Activated naive CD4-positive, alpha-beta T cell (primary cell): ENCODE results near the gene ATP6V1E1.
A peak's percentile ranks its signal among the peaks of the same experiment; 100 is the strongest.
"Not testable (repeated sequence)": the region's sequence is repeated elsewhere in the genome, so short reads cannot be mapped to it uniquely, and the experiment has no call there.

ENCODE experiments used
- DNase-seq, 4 experiments: peaks; one replicate each; lab custom pipeline; 2025; lab: John Stamatoyannopoulos, UW

Gene ATP6V1E1

DNA sequence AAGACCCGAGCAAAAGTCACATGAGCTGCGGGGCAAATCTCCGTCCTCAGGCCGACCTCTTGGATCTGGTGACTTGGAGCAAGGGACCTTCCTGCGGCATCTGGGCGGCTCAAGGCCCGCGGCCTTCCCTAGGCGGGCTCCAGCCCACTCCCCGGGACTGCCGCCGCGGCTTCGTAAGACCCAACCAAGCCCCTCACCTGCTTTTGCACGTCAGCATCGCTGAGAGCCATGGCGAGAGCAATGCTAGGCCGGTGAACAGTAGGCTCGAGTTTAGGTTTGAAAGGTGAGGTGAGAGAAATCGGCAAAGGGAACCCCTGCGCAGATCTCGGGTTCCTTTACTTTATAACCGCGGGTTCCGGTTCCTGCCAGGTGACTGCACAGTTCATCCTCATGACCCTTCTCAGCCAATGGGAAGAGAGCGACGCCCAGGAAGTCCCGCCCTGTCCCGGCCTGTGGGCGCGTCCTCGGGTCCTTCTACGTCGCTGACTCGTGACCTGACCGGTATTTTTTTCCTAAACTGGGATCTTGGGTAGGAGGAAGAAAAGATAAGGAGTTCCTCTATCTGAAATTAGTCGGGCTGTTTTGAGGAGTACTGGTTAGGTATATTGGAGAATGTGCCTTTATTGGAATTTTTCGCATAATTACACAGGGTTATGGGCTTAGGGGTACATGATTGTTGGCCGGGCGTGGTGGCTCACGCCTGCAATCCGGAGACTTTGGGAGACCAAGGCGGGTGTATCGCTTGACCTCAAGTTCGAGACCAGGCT, at the start of gene ATP6V1E1:
TSS of gene ATP6V1E1 (minus strand) at position 344 of the 767 bp plus-strand sequence. CDS start at position 230, 114 bp downstream.
- DNase-seq, result peak; percentile 82 to 92 (median 87)

GRCh38 chr22:17675584-17675983, 47.0 kb upstream of the ATP6V1E1 start:
- DNase-seq, result no peak

DNA sequence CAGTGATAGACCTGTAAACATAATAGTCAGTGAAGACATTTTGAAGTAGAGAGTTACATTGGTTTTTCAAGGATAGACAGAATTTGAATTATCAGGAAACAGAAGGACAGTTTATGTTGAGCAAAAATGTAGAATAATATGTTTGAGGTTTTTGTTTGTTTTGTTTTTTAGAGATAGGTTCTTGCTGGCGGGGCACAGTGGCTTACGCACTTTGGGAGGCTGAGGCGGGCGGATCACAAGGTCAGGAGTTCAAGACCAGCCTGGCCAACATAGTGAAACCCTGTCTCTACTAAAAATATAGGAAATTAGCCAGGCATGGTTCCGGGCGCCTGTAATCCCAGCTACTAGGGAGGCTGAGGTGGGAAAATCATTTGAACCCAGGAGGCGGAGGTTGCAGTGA, 45.6 kb upstream of the ATP6V1E1 start:
- DNase-seq, result no peak

DNA sequence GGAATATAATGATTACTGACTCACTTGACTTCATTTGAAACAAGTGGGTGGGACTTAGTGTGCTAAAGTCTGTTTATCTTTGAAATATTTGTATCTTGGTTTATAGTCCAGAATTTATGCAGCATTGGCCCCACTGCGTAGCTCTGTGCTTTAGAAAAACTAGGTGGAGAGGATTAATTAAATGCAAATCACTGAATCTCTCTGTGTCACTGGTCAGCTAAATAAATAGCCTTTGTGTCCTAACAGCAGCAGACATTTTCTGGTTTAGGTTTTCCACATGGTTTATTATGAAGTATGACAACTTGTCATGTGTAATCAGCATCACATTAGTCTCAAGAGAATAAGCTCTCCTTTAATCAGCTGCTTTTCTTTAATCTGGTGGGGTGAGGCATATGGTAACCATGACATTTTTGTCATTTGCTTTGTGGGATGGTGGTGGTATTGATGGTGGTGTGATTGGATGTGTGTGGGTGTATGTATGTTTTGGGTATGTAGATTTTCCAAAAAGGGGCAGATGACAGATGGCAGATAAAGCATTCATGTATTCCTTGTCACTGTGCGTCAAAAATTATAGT, 44.0 kb upstream of the ATP6V1E1 start:
- no peak for DNase-seq

GRCh38 chr22:17671521-17672092, 43.1 kb upstream of the ATP6V1E1 start:
- not testable (repeated sequence) for DNase-seq

DNA sequence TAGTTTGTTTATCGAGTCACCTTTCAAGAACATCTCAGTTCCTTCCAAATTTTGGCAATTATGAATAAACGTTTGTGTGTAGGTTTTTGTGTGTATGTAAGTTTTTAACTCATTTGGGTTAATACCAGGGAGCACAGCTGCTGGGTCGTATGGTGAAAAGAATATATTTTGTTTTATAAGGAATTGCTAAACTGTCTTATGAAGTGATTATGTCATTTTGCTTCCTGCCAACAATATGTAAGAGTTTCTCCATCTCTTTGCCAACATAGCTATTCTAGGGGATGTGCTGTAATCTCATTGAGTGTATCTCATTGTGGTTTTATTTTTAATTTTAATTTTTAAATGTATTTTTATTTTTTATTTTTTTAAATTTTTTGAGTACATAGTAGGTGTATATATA, 37.3 kb upstream of the ATP6V1E1 start:
- no peak for DNase-seq

- DNase-seq, result no peak
These were observed 36.7 kb upstream of the ATP6V1E1 start for GRCh38 chr22:17665248-17665647.

DNA sequence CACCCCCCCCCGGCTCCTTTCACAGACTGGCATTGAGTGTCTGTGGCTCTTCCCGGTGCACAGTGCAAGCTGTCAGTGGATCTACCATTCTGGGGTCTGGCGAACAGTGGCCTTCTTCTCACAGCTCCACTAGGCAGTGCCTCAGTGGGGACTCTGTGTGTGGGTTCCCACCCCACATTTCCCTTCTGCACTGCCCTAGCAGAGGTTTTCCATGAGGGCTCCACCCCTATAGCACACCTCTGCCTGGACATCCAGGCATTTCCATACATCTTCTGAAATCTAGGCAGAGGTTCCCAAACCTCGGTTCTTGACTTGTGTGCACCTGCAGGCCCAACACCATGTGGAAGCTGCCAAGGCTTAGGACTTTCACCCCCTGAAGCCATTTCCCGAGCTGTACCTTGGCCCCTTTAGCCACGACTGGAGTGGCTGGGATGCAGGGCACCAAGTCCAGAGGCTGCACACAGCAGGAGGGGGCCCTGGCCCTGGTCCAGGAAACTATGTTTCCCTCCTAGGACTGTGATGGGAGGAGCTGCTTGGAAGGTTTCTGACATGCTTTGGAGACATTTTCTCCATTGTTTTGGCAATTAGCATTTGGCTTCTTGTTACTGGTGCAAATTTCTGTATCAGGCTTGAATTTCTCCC, 36.0 kb upstream of the ATP6V1E1 start:
- DNase-seq, result no peak

DNA sequence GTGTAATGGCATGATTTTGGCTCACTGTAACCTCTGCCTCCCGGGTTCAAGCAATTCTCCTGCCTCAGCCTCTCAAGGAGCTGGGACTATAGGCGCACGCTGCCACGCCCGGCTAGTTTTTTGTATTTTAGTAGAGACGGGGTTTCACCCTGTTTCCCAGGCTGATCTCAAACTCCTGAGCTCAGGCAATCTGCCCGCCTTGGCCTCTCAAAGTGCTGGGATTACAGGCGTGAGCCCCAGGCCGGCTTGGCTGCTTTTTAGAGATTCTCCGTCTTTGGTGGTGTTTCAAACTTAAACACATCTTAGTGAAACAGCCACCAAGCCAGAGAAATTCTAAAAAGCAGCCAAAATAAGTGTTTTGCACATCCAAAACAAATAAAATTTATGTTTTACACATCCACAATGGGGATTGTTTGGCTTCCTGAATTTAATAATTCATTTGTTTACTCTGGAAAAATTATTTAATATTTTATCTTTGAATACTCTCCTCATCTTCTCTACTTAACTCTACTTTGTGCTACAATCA, 28.4 kb upstream of the ATP6V1E1 start:
- DNase-seq, result no peak

DNA sequence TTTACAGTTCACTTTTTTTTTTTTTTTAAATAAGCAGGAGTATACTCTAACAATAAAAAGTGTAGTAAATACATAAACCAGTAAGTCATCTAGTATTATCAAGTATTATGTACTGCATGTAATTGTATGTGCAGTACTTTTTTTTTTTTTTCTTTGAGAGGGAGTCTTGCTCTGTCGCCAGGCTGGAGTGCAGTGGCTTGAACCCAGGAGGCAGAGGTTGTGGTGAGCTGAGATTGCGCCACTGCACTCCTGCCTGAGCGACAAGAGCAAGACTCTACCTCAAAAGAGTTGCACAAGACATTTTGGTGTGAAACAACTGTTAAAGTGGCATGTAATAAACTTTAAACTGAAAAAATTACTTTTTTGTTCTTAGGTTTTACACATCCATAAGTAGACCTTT, 26.7 kb upstream of the ATP6V1E1 start:
- no peak for DNase-seq

DNA sequence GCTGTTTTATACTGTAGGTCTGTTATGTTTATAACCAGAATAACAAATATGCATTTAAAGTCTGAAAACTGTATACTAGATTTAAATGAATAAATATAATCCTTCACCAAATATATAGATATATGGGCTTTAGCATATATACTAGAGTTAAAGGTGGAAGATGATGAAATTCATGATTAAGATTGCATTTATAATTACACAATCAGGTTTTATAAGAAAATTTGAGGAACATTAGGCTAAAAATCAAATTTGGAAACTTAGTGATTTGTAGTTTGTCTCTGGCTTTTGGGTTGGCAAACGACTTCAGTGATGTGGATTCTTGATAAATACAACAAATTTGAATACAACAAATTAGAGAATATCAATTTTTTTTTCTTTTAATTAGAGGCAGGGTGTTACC, 20.0 kb upstream of the ATP6V1E1 start:
- DNase-seq, result no peak

DNA sequence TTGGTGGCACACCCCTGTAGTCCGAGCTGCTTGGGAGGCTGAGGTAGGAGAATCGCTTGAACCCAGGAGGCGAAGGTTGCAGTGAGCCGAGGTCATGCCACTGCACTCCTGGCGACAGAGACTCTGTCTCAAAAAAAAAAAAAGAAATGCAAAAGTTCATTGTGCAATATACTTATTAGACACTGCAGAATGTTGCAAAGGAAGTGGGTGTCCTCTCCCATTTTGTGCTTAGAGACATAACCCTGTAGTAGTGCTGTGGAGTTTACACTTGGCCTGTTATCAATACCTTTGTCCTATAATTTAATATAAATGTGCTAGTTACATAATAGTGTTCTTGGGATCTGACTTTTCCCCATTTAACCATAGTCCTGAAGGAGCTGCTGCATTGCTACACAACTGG, 19.4 kb upstream of the ATP6V1E1 start:
- no peak for DNase-seq

DNA sequence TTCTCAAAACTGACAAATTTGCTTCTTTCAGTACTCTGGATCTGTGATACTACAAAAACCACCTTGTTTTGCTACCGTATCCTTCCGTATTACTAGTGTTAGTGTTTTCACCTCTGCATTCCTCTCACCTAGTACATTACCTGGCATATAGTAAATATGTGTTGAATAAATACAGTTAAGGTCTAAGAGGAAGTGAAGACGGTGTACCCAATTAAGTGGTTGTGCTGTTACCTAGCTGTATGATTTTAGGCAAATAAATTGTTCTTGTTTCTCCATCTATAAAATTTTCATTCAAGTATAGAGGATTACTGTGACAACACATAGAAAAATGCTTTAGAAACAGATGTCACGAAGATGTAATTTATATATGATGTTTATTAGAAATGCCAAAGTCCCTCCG, 18.9 kb upstream of the ATP6V1E1 start:
- DNase-seq, result no peak

DNA sequence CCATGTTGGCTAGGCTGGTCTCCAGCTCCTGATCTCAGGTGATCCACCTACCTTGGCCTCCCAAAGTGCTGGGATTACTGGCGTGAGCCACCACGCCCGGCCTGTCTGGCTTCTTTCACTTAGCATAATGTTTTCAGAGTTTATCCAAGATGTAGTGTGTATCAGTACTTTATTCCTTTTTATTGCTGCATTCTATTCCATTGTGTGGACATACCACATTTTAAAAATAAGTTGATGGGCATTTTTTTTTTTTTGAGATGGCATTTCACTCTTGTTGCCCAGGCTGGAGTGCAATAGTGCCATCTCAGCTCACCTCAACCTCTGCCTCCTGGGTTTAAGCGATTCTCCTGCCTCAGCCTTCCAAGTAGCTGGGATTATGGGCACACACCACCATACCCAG, 13.8 kb upstream of the ATP6V1E1 start:
- not testable (repeated sequence) for DNase-seq

GRCh38 chr22:17641269-17641668, 12.7 kb upstream of the ATP6V1E1 start:
- no peak for DNase-seq

DNA sequence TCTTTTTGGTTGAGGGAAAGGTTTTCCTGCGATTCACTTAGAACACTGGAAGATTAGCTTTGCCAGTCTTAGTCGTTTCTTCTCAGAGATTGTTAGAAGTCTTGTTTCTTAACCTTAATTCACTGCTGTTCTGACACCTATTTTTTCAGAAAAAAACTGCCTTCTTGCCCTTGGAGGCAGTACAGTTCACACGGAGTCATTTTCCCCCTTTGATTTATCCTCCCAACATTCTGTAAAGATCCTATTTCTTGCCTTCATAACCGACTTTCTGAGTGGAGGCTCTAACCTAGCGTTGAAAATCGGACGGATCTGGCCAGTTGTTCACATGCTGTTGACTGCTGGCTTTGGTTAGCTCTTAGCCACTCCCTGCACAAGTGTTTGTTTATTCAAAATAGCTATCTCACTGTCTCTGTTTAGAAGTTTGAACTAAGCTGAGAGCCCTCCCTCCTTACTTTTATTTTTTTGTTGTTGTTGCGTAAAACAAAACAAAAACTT, 10.7 kb upstream of the ATP6V1E1 start:
- DNase-seq, result no peak

- peak; percentile 66 to 83 (median 72) for DNase-seq
These were observed 10.1 kb upstream of the ATP6V1E1 start, which contains the start of gene BCL2L13 for GRCh38 chr22:17638432-17639246. TSS of gene BCL2L13 (plus strand) at chr22:17638757. CDS start at chr22:17655712, 16,955 bp downstream.

DNA sequence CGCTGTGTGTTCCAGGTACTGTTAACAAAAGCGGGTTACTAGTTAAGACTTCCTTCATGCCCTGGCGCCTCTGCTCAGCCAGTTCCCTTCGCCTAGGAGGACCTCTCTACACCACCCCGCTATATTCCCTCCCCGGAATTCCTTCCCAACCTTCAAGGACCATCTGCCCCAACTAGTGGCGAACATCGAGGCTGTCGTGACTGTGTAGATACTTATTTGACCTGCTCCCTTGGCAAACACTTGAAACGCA, 9.6 kb upstream of the ATP6V1E1 start:
- no peak for DNase-seq

DNA sequence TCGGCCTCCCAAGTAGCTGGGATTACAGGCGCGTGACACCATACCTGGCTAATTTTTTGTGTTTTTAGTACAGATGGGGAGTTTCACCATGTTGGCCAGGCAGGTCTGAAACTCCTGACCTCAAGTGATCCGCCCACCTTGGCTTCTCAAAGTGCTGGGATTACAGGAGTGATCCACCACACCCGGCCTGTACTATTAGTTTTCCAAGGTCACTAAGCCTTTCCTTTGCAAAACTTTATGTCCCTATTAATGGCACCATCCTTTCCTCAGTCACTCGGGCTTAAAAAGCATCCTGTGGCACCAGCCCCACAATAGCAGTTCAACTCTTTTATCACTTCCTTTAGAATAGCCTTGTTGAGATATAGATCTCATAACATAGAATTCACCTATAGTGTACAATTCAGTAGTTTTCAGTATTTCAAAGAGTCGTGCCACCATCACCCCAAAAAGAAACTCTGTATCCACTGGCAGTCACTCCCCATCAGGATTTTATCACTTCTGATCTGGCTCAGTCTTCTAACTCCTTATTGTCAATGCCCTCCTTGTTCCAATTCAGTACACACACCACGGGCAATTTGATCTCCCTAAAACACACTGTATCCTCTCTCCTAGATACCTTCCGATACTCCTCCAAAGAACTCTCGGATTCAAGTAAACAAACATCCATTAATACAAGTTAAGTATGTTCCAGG, 9.1 kb upstream of the ATP6V1E1 start:
- no peak for DNase-seq

GRCh38 chr22:17636850-17637249, 8.3 kb upstream of the ATP6V1E1 start:
- not testable (repeated sequence) for DNase-seq

- no peak for DNase-seq
These were observed 6.1 kb upstream of the ATP6V1E1 start for GRCh38 chr22:17634696-17635095.
